HFFc6 (cell line): ENCODE data around the gene ACD. TPM values are rescaled to one million over a fixed set of nuclear protein-coding genes. Genes with fewer than 3 reads are reported as not detected.

Experiments used
- DNase-seq: peaks from one replicate; pipeline ENCODE4 v3.0.0-alpha.2; 2018
- H3K27ac Mint-ChIP-seq: 2 replicates; pipeline ENCODE4 v1.8.0; 2020; ENCODE audit warnings: mild to moderate bottlenecking, mixed read lengths
- H3K27me3 Mint-ChIP-seq: 2 replicates; pipeline ENCODE4 v1.8.0; 2021; ENCODE audit warnings: mild to moderate bottlenecking, moderate library complexity, mixed read lengths; ENCODE audit not compliant: insufficient read depth
- H3K36me3 Mint-ChIP-seq: 2 replicates; pipeline ENCODE4 v1.8.0; 2021; ENCODE audit warnings: low read depth, mixed read lengths
- H3K4me1 Mint-ChIP-seq: 2 replicates; pipeline ENCODE4 v1.8.0; 2020; ENCODE audit warnings: low read depth, mixed read lengths
- H3K4me3 Mint-ChIP-seq: 2 replicates; pipeline ENCODE4 v1.8.0; 2020; ENCODE audit warnings: mild to moderate bottlenecking, moderate library complexity, mixed read lengths
- H3K9me3 Mint-ChIP-seq: 2 replicates; pipeline ENCODE4 v1.8.0; 2020; ENCODE audit warnings: mild to moderate bottlenecking, mixed read lengths
- CTCF ChIP-seq: fragments of 200-600 bp; sonication (generic); IDR thresholded peaks from 2 replicates; pipeline ENCODE4 v1.5.0; 2021; ENCODE audit warnings: antibody characterized with exemption, mild to moderate bottlenecking
- total RNA-seq, 6 experiments: library from RNA; stranded (reverse); fragmentation: NEBNext Ultra II Directional; extraction: Animal tissue kit (Norgen Biotek cat#: 25700); gene quantifications; 2 replicates in 1 of 6; 3 replicates in 5 of 6; pipeline ENCODE4 v1.2.3, GENCODE V29; 2021

ACD gene
- total RNA-seq, 6 experiments from 2014 or later, result 18.0 to 25.8 (median 23.9) TPM

DNA sequence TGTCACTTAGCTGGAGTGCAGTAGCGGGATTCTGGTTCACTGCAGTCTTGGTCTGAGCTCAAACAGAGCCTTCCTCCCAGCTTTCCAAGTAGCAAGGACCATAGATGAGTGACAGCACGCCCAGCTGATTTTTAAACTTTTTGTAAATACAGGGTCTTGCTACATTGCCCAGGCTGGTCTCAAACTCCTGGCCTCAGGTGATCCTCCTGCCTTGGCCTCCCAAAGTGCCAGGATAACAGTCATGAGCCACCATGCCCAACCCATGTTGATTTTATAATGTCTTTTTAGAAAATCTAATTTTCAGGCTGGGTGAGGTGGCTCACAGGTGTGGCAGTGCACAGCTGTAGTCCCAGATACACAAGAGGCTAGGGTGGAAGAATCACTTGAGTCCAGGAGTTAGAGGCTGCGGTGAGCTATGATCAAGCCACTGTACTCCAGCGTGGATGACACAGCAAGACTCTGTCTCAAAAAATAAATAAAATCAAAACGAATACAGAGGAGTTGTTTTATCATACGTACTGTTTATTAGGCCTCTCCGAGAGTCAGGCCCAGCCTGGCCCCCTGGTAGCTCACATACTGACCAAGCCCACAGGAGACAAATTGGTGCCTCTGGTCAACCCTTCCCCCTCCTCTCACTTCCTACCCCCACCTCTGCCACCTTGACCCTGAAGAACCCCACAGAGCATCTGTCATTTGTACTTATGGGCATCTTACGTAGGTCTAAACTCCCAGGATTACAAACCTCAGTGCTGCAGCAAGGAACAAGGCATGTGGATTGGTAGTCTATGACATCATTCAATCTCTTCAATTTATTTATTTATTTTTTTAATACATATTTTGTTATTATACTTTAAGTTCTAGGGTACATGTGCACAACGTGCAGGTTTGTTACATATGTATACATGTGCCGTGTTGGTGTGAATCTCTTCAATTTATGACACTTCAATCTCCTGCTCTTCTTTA is 20.2 kb upstream of the ACD start:
- no peak for DNase-seq
- Mint-ChIP-seq H3K36me3 (peaks cover 8% of the 10 kb centered on the region; the same call in 1 of the 2 replicates), H3K4me1 (peaks cover 10% of the 10 kb centered on the region), H3K27ac (no peak overlapping the region), H3K4me3 (no peak overlapping the region), H3K9me3 (no peaks in the 10 kb centered on the region), H3K27me3 (no peaks in the 10 kb centered on the region)
- TF ChIP-seq CTCF, result no peak

- TF ChIP-seq CTCF, result no peak
- no peak overlapping the region for H3K27ac Mint-ChIP-seq
- no peaks in the 10 kb centered on the region for H3K9me3 Mint-ChIP-seq
- 0 out of 2 replicates have a peak, but pooled peaks cover 3% of the 10 kb centered on the region for H3K36me3 Mint-ChIP-seq
- DNase-seq, result no peak
- H3K27me3 Mint-ChIP-seq, result no peaks in the 10 kb centered on the region
- H3K4me1 Mint-ChIP-seq, result peaks cover 4% of the 10 kb centered on the region
- H3K4me3 Mint-ChIP-seq, result no peak overlapping the region
Measured at GRCh38 chr16:67678354-67679023, 18.4 kb upstream of the ACD start.

- Mint-ChIP-seq H3K27me3 (no peaks in the 10 kb centered on the region), H3K27ac (no peak overlapping the region), H3K36me3 (no peaks in the 10 kb centered on the region), H3K9me3 (no peaks in the 10 kb centered on the region), H3K4me3 (no peak overlapping the region), H3K4me1 (peaks cover 2% of the 10 kb centered on the region)
- TF ChIP-seq CTCF, result no peak
- no peak for DNase-seq
Measured at GRCh38 chr16:67677712-67678111, 17.7 kb upstream of the ACD start.

- H3K36me3 Mint-ChIP-seq, result no peaks in the 10 kb centered on the region
- H3K4me3 Mint-ChIP-seq, result no peak overlapping the region
- TF ChIP-seq CTCF, result no peak
- H3K27me3 Mint-ChIP-seq, result no peaks in the 10 kb centered on the region
- H3K27ac Mint-ChIP-seq, result no peak overlapping the region
- H3K9me3 Mint-ChIP-seq, result no peaks in the 10 kb centered on the region
- H3K4me1 Mint-ChIP-seq, result peaks cover 8% of the 10 kb centered on the region
- DNase-seq, result no peak
Measured at GRCh38 chr16:67676939-67677338, 16.9 kb upstream of the ACD start.

DNA sequence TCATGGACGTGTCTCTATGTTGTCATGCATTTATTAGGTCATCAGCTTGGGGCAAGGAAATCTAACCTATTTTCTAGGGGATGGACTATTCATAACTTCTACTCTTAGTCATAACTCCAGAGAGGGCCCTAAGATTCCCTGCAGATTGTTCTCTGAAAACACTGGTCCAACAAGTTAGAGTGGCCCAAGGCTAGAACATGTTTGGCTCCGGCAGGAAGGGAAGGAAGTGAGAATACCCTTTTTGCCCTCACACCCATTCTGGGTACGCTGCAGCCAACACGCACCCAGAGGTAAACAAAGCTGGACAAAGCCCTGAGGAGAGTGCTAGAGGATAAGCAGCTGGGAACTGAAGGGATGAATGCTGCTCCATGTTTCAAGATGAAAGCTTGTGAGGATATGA is 16.5 kb upstream of the ACD start:
- no peaks in the 10 kb centered on the region for H3K9me3 Mint-ChIP-seq
- no peak for DNase-seq
- TF ChIP-seq CTCF, result no peak
- no peaks in the 10 kb centered on the region for H3K27me3 Mint-ChIP-seq
- no peak overlapping the region for H3K4me3 Mint-ChIP-seq
- H3K27ac Mint-ChIP-seq, result no peak overlapping the region
- H3K36me3 Mint-ChIP-seq, result no peaks in the 10 kb centered on the region
- H3K4me1 Mint-ChIP-seq, result peaks cover 8% of the 10 kb centered on the region
